Measurements from ENCODE around the gene ELANE.
A peak's percentile ranks its signal among the peaks of the same experiment; 100 is the strongest.
"Not testable (repeated sequence)": the region's sequence is repeated elsewhere in the genome, so short reads cannot be mapped to it uniquely, and the experiment has no call there.

ELANE gene

GRCh38 chr19:878751-879561 is 26.9 kb downstream of the ELANE start:
- not testable (repeated sequence) for DNase-seq (ENCODE audit: low read depth in 3 of 3)

DNA sequence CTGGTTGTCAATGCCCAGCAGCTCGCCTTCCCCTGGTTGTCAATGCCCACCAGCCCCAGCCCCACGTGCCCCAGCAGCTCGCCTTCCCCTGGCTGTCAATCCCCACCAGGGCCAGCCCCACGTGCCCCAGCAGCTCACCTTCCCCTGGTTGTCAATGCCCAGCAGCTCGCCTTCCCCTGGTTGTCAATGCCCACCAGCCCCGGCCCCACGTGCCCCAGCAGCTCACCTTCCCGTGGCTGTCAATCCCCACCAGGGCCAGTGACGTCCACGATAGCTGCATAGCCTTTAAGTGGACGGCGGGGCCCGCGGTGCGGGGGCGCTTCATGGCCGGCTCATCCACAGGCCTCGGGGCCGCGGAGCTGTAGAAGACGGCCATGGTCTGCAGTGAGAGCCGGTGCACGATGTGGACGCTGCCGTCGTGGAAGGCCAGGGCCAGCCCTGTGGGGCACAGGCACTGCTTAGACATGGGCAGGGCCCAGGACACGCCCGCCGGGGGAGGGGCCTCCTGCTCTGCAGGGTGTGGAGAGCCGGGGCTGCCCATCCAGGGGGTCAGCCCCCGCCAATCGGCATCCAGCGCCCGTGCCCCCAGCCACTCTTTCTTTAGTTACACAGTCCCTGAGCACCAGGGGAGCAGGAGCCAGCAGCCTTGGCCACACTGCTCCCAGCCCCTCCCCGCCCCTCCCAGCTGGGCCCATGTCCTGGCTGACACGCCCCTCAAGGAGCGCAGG is 27.8 kb downstream of the ELANE start:
- DNase-seq (ENCODE audit: low read depth in 3 of 3): no peak

- DNase-seq (ENCODE audit: low read depth in 3 of 3): no peak
These were observed 29.4 kb downstream of the ELANE start for GRCh38 chr19:881385-882071.

DNA sequence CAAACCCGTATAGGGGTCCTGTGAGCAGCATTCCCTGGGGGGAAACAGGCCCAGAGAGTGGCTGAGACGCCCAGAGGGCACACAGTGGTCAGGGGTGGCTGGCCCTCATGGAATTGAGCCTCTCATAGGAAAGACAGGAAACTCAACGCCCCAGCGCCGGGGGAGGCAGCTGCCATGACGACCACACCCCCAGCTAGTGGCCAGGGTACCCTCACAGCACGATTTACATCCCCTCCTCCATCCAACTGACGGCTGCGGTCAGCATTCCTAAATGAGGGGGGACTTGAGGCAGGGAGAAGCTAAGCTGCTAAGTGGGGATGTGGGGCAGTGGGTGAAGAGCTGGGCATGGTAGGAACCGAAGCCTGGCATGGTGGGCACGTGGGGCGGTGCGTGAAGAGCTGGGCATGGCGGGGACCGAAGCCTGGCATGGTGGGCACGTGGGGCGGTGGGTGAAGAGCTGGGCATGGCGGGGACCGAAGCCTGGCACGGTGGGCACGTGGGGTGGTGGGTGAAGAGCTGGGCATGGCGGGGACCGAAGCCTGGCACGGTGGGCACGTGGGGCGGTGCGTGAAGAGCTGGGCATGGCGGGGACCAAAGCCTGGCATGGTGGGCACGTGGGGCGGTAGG is 30.9 kb downstream of the ELANE start:
- DNase-seq (ENCODE audit: low read depth in 3 of 3): no peak

- DNase-seq (ENCODE audit: low read depth in 3 of 3): no peak
These were observed 31.6 kb downstream of the ELANE start for GRCh38 chr19:883661-884211.

DNA sequence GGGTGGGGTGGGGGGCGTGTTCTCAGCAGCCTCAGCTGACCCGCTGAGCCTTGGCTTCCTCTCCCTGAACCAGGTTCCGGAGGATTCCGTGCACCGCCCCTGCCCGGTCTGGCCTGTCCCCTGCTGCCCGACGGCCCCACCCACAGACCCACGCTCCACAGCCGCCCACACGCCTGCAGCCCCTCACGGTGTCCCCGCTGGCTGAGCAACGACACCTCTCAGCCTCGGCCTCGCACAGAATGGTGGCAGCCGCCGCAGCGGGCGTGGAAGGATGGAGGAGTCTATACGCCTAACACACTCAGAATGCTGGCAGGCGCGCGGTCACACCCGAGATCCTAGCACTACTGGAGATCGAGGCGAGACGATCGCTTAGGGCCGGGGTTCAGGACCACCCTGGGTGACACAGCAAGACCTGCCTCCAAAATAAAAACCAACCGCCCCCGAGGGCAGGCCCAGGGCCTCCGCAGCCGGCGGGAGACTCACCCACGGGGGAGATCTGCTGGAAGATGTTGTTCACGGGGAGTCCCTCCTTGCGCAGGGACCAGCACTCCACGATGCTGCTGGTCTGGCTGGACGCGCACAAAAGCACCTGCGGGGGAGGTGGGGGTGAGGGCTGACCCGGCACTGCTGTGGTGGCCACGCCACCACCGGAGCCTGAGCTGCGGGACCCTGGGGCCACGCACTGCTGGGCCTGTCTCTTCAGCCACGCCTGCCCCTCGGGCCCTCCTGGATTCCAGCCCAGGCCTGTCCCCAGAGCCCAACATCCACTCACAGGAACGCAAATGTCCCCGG is 32.5 kb downstream of the ELANE start:
- DNase-seq (ENCODE audit: low read depth in 3 of 3): no peak

GRCh38 chr19:885536-886224 is 33.6 kb downstream of the ELANE start:
- no peak for DNase-seq (ENCODE audit: low read depth in 3 of 3)

DNA sequence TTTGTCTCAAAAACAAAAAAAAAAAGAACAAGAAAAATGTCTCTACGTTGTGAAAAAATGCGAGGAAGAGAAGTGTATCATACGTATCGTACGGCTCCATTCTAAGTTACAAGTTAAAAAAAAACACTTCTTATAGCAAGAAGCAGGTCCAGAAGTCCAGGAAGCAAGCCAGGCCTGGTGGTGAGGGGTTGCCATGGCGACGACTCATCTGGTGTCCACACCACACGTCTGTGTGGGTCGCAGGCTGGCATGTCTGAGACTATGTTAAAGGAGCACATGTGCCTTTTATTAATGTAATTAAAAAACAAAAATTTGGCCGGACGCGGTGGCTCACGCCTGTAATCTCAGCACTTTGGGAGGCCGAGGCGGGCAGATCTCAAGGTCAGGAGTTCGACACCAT is 35.0 kb downstream of the ELANE start:
- DNase-seq (ENCODE audit: low read depth in 3 of 3): no peak

DNA sequence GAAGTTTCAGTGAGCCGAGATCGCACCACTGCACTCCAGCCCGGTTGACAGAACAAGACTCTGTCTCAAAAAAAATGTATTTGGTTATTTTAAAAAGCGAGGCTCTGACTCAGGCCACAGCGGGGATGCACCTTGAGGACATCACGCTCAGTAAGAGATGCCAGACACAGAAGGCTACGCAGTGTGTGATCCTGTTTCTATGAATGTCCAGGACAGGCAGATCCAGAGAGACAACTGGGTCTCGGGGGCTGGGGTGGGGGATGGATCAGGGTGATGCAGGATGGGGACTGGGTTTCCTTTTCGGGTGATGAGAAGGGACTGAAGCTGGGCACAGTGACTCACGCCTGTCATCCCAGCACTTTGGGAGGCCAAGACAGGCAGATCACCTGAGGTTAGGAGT is 35.5 kb downstream of the ELANE start:
- DNase-seq (ENCODE audit: low read depth in 3 of 3): no peak

GRCh38 chr19:888581-889385 is 36.7 kb downstream of the ELANE start:
- DNase-seq (ENCODE audit: low read depth in 3 of 3): peak in 1 of 3 experiments; percentile 43

- DNase-seq (ENCODE audit: low read depth in 3 of 3): no peak
These were observed 37.7 kb downstream of the ELANE start for GRCh38 chr19:889662-890295.

DNA sequence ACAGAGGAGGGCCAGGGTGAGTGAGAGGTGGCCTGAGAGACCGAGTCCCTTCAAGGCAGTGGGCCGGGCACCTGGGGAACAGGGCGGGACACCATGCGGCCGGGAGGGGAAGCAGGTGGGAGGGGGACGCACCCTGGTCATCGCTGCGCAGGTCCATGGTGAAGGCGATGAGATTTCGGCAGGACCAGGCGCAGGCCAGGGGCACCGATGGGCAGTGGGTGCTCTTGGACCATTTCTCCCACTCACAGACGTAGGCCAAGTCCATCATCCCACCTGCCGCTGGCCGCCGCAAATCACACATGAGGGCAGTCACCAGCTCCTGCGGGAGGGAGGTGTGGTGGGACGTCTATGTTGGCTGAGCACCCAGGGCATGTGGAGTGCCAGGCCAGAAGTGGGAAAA is 38.7 kb downstream of the ELANE start:
- DNase-seq (ENCODE audit: low read depth in 3 of 3): no peak

DNA sequence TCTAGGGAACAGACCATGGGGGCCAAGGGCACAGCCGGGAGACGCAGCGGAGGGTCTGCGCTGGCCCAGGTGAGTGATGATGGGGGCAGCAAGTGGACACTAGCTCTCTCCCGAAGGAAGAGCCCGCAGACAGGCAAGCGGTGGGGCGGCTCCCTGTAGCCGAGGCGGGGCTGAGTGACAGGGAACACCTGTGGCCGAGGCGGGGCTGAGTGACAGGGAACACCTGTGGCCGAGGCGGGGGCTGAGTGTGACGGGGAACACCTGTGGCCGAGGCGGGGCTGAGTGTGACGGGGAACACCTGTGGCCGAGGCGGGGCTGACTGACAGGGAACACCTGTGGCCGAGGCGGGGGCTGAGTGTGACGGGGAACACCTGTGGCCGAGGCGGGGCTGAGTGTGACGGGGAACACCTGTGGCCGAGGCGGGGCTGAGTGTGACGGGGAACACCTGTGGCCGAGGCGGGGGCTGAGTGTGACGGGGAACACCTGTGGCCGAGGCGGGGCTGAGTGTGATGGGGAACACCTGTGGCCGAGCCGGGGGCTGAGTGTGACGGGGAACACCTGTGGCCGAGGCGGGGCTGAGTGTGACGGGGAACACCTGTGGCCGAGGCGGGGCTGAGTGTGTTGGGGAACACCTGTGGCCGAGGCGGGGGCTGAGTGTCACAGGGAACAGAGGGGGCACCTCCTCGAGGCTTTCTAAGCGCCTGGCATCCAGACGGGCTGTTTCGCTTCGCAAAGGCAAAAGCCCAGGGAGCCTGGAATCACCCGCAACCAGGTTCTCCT is 39.5 kb downstream of the ELANE start:
- not testable (repeated sequence) for DNase-seq (ENCODE audit: low read depth in 3 of 3)

DNA sequence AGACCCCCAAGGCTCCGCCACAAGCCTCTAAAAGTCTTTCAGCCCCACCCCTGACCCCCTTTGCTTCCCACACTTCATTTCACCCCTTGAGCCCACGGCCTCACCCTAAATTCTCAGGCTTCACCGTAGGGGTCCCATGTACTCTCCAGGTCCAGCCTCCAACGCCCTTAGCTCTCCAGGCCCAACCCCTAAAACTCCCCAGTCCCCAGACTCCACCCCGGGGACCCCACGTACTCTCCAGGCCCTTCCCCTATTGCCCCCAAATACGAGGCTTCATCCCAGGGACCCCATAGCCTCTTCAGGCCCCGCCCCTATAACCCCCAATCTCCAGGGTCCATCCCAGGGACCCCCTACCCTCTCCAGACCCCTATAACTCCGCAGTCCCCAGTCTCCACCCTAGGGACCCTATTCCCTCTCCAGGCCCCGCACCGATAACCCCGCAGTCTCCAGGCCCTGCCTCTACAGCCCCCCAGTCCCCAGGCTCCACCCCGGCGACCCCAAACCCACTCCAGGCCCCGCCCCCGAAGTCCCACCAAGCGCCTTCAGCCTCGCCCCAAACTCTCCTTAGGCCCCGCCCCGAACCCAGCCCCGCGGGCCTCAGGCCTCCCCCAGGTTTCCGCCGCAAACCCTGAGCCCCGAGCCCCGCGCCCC is 40.3 kb downstream of the ELANE start:
- DNase-seq (ENCODE audit: low read depth in 3 of 3): no peak

DNA sequence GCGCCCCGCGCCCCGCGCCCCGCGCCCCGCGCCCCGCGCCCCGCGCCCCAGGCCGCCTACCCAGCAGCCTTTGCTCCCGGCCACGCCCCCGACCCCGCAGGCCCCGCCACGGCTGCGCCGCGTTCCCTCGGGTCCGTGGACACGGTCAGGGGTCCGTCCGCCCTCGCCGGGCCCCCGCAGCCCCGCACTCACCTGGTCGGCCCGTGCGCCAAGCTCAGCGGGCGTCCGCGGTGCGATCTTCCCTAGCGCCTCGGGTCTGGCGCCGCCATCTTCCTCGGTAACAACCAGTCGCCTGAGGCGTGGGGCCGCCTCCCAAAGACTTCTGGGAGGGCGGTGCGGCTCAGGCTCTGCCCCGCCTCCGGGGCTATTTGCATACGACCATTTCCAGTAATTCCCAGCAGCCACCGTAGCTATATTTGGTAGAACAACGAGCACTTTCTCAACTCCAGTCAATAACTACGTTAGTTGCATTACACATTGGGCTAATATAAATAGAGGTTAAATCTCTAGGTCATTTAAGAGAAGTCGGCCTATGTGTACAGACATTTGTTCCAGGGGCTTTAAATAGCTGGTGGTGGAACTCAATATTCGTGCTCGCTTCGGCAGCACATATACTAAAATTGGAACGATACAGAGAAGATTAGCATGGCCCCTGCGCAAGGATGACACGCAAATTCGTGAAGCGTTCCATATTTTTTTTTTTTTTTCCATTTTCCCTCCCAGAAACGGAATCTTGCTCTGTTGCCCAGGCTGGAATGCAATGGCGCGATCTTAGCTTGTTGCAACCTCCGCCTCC is 41.0 kb downstream of the ELANE start, which contains the start of the genes MED16 and RNU6-9:
MED16 (minus strand) TSS at position 294 of the 796 bp plus-strand sequence. CDS start 2,056 bp downstream, outside the sequence.
RNU6-9 (plus strand) TSS at position 591 of the 796 bp plus-strand sequence.
- peak; percentile 75 to 87 (median 81) for DNase-seq (ENCODE audit: low read depth in 3 of 3)

DNA sequence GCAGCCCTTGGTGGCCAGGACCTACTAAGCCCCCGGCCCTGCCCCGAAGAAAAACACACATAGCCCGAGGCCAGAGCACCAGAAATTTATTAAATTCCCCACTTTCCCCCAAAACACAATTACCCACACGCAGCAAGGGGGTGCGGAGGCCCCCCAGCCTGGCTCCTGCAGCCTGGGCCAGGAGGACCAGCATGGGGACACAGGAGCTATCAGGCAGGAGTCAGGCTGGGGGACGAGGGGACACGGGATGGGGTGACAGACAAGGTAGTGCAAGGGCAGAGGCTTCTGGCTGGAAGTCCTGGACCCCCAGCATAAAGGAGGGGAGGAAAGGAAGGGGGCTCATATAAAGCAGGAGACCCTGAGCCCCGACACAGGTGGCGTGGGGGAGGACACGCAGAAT is 44.3 kb downstream of the ELANE start:
- no peak for DNase-seq (ENCODE audit: low read depth in 3 of 3)

DNA sequence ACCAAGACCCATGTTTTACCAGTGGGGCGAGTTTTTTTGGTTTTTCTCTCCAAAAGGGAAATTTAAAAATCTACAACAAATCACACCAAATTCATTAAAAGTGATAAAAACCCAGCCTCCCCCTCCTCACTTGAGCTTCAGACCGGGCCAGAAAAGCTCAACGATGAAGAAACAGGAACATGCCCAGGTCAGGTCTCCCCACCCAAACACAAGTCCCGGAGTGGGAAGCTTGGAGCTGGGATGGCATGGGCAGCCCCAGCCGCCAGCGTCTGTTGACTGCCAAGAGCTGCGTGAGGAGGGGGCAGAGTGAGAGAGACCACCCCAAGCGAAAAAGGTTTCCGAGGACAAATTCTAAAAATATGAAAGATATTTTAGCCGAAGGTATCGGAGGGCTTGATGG is 44.9 kb downstream of the ELANE start:
- DNase-seq (ENCODE audit: low read depth in 3 of 3): no peak

Measured in stimulated activated CD4-positive, alpha-beta T cell treated with anti-CD3 and anti-CD28 coated beads, TNF-alpha, amount 100 ng/mL, for 24 hours (primary cell).